H9 (cell line): Measurements from ENCODE around the gene NKX1-1. TPM values are rescaled to one million over a fixed set of nuclear protein-coding genes. Genes with fewer than 3 reads are reported as not detected.

ENCODE experiments used
- DNase-seq: peaks from one replicate; pipeline ENCODE4 v3.0.0-alpha.2; 2017
- H2AFZ ChIP-seq: one replicate; pipeline ENCODE4 v1.6.1; 2013; ENCODE audit warnings: mild to moderate bottlenecking, low read length, control low read depth, moderate library complexity
- H2AK5ac ChIP-seq: 2 replicates; pipeline ENCODE4 v1.6.1; 2013; ENCODE audit warnings: low read length, control low read depth, mixed read lengths; ENCODE audit not compliant: insufficient read length
- H2BK120ac ChIP-seq: one replicate; pipeline ENCODE4 v1.6.1; 2013; ENCODE audit warnings: low read depth, mild to moderate bottlenecking, low read length, control low read depth, inconsistent platforms; ENCODE audit not compliant: poor library complexity, severe bottlenecking
- H2BK12ac ChIP-seq: 2 replicates; pipeline ENCODE4 v1.6.1; 2013; ENCODE audit warnings: low read length, control low read depth, mixed read lengths, low read depth; ENCODE audit not compliant: insufficient read length
- H2BK15ac ChIP-seq: 2 replicates; pipeline ENCODE4 v1.6.1; 2013; ENCODE audit warnings: low read depth, low read length, control low read depth
- H2BK20ac ChIP-seq: one replicate; pipeline ENCODE4 v1.6.1; 2013; ENCODE audit warnings: low read depth, mild to moderate bottlenecking, low read length, control low read depth, inconsistent platforms; ENCODE audit not compliant: poor library complexity, severe bottlenecking
- H2BK5ac ChIP-seq: 2 replicates; pipeline ENCODE4 v1.6.1; 2013; ENCODE audit warnings: low read length, control low read depth, mixed read lengths; ENCODE audit not compliant: insufficient read length
- H3K14ac ChIP-seq: 2 replicates; pipeline ENCODE4 v1.6.1; 2013; ENCODE audit warnings: low read length, control low read depth; ENCODE audit not compliant: insufficient read depth
- H3K18ac ChIP-seq: 2 replicates; pipeline ENCODE4 v1.6.1; 2013; ENCODE audit warnings: low read depth, mild to moderate bottlenecking, mixed read lengths, low read length, control low read depth; ENCODE audit not compliant: insufficient read length
- H3K23ac ChIP-seq: 2 replicates; pipeline ENCODE4 v1.6.1; 2013; ENCODE audit warnings: low read length, control low read depth, mixed read lengths, low read depth; ENCODE audit not compliant: insufficient read length
- H3K23me2 ChIP-seq: 2 replicates; pipeline ENCODE4 v1.6.1; 2013; ENCODE audit warnings: low read depth, mild to moderate bottlenecking, mixed read lengths, low read length, control low read depth; ENCODE audit not compliant: insufficient read length, poor library complexity, severe bottlenecking
- H3K27ac ChIP-seq: 2 replicates; pipeline ENCODE4 v1.5.1; 2013; ENCODE audit warnings: low read length, control low read depth, mixed read lengths, low read depth; ENCODE audit not compliant: insufficient read length
- H3K27me3 ChIP-seq: 2 replicates; pipeline ENCODE4 v1.6.1; 2013; ENCODE audit warnings: low read length, control low read depth, inconsistent platforms; ENCODE audit not compliant: insufficient read depth
- H3K4ac ChIP-seq: 2 replicates; pipeline ENCODE4 v1.6.1; 2013; ENCODE audit warnings: low read depth, mild to moderate bottlenecking, control low read depth, inconsistent platforms, low read length, moderate library complexity
- H3K4me1 ChIP-seq: 2 replicates; pipeline ENCODE4 v1.6.1; 2013; ENCODE audit warnings: low read length, control low read depth, inconsistent platforms; ENCODE audit not compliant: insufficient read depth
- H3K4me2 ChIP-seq: 2 replicates; pipeline ENCODE4 v1.6.1; 2013; ENCODE audit warnings: low read length, control low read depth, mixed read lengths; ENCODE audit not compliant: insufficient read length, insufficient read depth
- H3K56ac ChIP-seq: 2 replicates; pipeline ENCODE4 v1.6.1; 2013; ENCODE audit warnings: low read depth, mild to moderate bottlenecking, mixed read lengths, low read length, control low read depth; ENCODE audit not compliant: insufficient read length
- H3K79me1 ChIP-seq: 2 replicates; pipeline ENCODE4 v1.6.1; 2013; ENCODE audit warnings: low read depth, mild to moderate bottlenecking, moderate library complexity, low read length, control low read depth, inconsistent platforms; ENCODE audit not compliant: insufficient read depth, poor library complexity, severe bottlenecking
- H3K79me2 ChIP-seq: 2 replicates; pipeline ENCODE4 v1.6.1; 2013; ENCODE audit warnings: low read length, control low read depth, inconsistent platforms; ENCODE audit not compliant: insufficient read depth
- H3K9ac ChIP-seq: 2 replicates; pipeline ENCODE4 v1.6.1; 2013; ENCODE audit warnings: low read length, control low read depth, mixed read lengths; ENCODE audit not compliant: insufficient read length; ENCODE audit errors: extremely low read depth
- H3K9me3 ChIP-seq: one replicate; pipeline ENCODE4 v1.6.1; 2013; ENCODE audit warnings: low read depth, low read length, inconsistent platforms; ENCODE audit not compliant: control insufficient read depth
- H3T11ph ChIP-seq: one replicate; pipeline ENCODE4 v1.6.1; 2013; ENCODE audit warnings: mild to moderate bottlenecking, low read length, control low read depth, inconsistent platforms
- H4K20me1 ChIP-seq: one replicate; pipeline ENCODE4 v1.6.1; 2013; ENCODE audit not compliant: control insufficient read depth, insufficient read length, insufficient read depth
- H4K5ac ChIP-seq: 2 replicates; pipeline ENCODE4 v1.6.1; 2013; ENCODE audit warnings: low read depth, mild to moderate bottlenecking, mixed read lengths, low read length, control low read depth; ENCODE audit not compliant: insufficient read length
- H4K8ac ChIP-seq: replicated peaks from 2 replicates; pipeline ENCODE4 v1.6.1; 2013; ENCODE audit warnings: low read length, control low read depth, mixed read lengths, low read depth; ENCODE audit not compliant: insufficient read length
- H4K91ac ChIP-seq: 2 replicates; pipeline ENCODE4 v1.6.1; 2013; ENCODE audit warnings: low read depth, mild to moderate bottlenecking, moderate library complexity, mixed read lengths, low read length, control low read depth; ENCODE audit not compliant: insufficient read length
- H3K27ac Mint-ChIP-seq, 3 experiments: 2 replicates in 2 of 3; 3 replicates in 1 of 3; pipeline ENCODE4 v1.8.0; 2020 to 2021; ENCODE audit warnings: mixed read lengths in 3 of 3, mild to moderate bottlenecking in 1 of 3, moderate library complexity in 1 of 3
- H3K27me3 Mint-ChIP-seq: 2 replicates; pipeline ENCODE4 v1.8.0; 2021; ENCODE audit warnings: low read depth, mild to moderate bottlenecking, moderate library complexity, mixed read lengths
- H3K36me3 Mint-ChIP-seq, 3 experiments: 2 replicates in 2 of 3; 3 replicates in 1 of 3; pipeline ENCODE4 v1.8.0; 2020 to 2021; ENCODE audit warnings: low read depth in 3 of 3, mixed read lengths in 3 of 3; ENCODE audit not compliant: insufficient read depth in 1 of 3
- H3K4me1 Mint-ChIP-seq, 2 experiments: 2 replicates each; pipeline ENCODE4 v1.8.0; 2020; ENCODE audit warnings: mixed read lengths in 2 of 2
- H3K4me3 Mint-ChIP-seq, 2 experiments: 2 replicates in 1 of 2; 3 replicates in 1 of 2; pipeline ENCODE4 v1.8.0; 2020 to 2021; ENCODE audit warnings: mild to moderate bottlenecking in 2 of 2, mixed read lengths in 2 of 2, moderate library complexity in 1 of 2
- H3K9me3 Mint-ChIP-seq, 2 experiments: 2 replicates in 1 of 2; 3 replicates in 1 of 2; pipeline ENCODE4 v1.8.0; 2020; ENCODE audit warnings: mild to moderate bottlenecking in 2 of 2, mixed read lengths in 2 of 2, moderate library complexity in 1 of 2
- WGBS: extraction: QIAGEN DNeasy Blood & Tissue Kit; methylation state at CpG from one replicate; pipeline ENCODE4 v1.1.7; 2013; ENCODE audit warnings: missing lambda C conversion rate, low lambda C conversion rate, mixed read lengths; ENCODE audit not compliant: insufficient read length; ENCODE audit errors: extremely low coverage; 5-methylcytosine and 5-hydroxymethylcytosine counted together
- total RNA-seq: library from RNA; stranded (reverse); gene quantifications from 2 replicates; pipeline ENCODE4 v1.2.1, GENCODE V29; 2021
- TF ChIP-seq, protein P1 (sequence below): fragments of 200-600 bp; sonication (generic); conservative IDR thresholded peaks from 3 replicates; pipeline ENCODE4 v1.8.0; 2021; ENCODE audit warnings: antibody characterized with exemption, mild to moderate bottlenecking

The NKX1-1 gene
- total RNA-seq, 1 experiment from 2014 or later, result not detected

- TF ChIP-seq, protein P1, sequence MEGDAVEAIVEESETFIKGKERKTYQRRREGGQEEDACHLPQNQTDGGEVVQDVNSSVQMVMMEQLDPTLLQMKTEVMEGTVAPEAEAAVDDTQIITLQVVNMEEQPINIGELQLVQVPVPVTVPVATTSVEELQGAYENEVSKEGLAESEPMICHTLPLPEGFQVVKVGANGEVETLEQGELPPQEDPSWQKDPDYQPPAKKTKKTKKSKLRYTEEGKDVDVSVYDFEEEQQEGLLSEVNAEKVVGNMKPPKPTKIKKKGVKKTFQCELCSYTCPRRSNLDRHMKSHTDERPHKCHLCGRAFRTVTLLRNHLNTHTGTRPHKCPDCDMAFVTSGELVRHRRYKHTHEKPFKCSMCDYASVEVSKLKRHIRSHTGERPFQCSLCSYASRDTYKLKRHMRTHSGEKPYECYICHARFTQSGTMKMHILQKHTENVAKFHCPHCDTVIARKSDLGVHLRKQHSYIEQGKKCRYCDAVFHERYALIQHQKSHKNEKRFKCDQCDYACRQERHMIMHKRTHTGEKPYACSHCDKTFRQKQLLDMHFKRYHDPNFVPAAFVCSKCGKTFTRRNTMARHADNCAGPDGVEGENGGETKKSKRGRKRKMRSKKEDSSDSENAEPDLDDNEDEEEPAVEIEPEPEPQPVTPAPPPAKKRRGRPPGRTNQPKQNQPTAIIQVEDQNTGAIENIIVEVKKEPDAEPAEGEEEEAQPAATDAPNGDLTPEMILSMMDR, result no peak
- Mint-ChIP-seq H3K27me3 (no peaks in the 10 kb centered on the region), H3K36me3 (peaks cover 15 to 25% (median 21%) of the 10 kb centered on the region in 3 experiments), H3K4me1 (no peaks in the 10 kb centered on the region), H3K9me3 (peaks cover 4 to 6% of the 10 kb centered on the region in 2 experiments; a peak in 3 of 5 replicates), H3K4me3 (no peak overlapping the region), H3K27ac (no peak overlapping the region)
- no peak overlapping the region for H3K4me2 ChIP-seq
- H4K5ac ChIP-seq, result no peak overlapping the region
- H3K56ac ChIP-seq, result no peak overlapping the region
- no peak overlapping the region for H3K18ac ChIP-seq
- H4K91ac ChIP-seq, result no peak overlapping the region
- H2AFZ ChIP-seq, result no peak overlapping the region
- no peak overlapping the region; the same call in 1 of the 2 replicates for H3K14ac ChIP-seq
- H2BK120ac ChIP-seq, result no peak overlapping the region
- peaks cover 2% of the 10 kb centered on the region for H4K20me1 ChIP-seq
- H3K23me2 ChIP-seq, result no peaks in the 10 kb centered on the region
- no peaks in the 10 kb centered on the region for H3K79me1 ChIP-seq
- H4K8ac ChIP-seq, result no peak overlapping the region
- no peak overlapping the region for H2BK5ac ChIP-seq
- no peaks in the 10 kb centered on the region for H3K9me3 ChIP-seq
- DNase-seq, result no peak
- H3K27me3 ChIP-seq, result no peaks in the 10 kb centered on the region
- H2AK5ac ChIP-seq, result no peak overlapping the region
- H3K79me2 ChIP-seq, result no peaks in the 10 kb centered on the region
- no peak overlapping the region for H3T11ph ChIP-seq
- no peak overlapping the region for H3K23ac ChIP-seq
- H3K4ac ChIP-seq, result no peak overlapping the region
- H2BK20ac ChIP-seq, result no peak overlapping the region
- H3K9ac ChIP-seq, result no peak overlapping the region
- no peak overlapping the region for H2BK12ac ChIP-seq
- no CpG with 5 or more reads among the region's 44 CpGs for WGBS
- no peaks in the 10 kb centered on the region for H3K4me1 ChIP-seq
- H2BK15ac ChIP-seq, result no peak overlapping the region
- H3K27ac ChIP-seq, result no peak overlapping the region
These were observed 20.6 kb downstream of the NKX1-1 start for GRCh38 chr4:1385373-1386340.
